Fibroblast of lung (primary cell): Measurements from ENCODE around the gene MTIF3. TPM values are rescaled to one million over a fixed set of nuclear protein-coding genes. Genes with fewer than 3 reads are reported as not detected.

Experiments
- DNase-seq, 2 donors: peaks; one replicate each; pipeline versions ENCODE4 v3.0.0 to v3.0.0-alpha.2; 2010; ENCODE audit warnings: low read depth in 2 of 2
- H2AFZ ChIP-seq: 2 replicates; pipeline ENCODE4 v1.5.1; 2012; ENCODE audit warnings: low read length, control low read depth, inconsistent platforms
- H3K27ac ChIP-seq: 2 replicates; pipeline ENCODE4 v1.5.1; 2011; ENCODE audit warnings: low read length, control low read depth; ENCODE audit not compliant: insufficient read depth
- H3K27me3 ChIP-seq: 2 replicates; pipeline ENCODE4 v1.5.1; 2011; ENCODE audit warnings: mild to moderate bottlenecking, low read length; ENCODE audit not compliant: control insufficient read depth, insufficient read depth
- H3K36me3 ChIP-seq: 2 replicates; pipeline ENCODE4 v1.5.1; 2011; ENCODE audit warnings: low read length; ENCODE audit not compliant: control insufficient read depth, insufficient read depth
- H3K4me1 ChIP-seq: 2 replicates; pipeline ENCODE4 v1.5.1; 2011; ENCODE audit warnings: low read length; ENCODE audit not compliant: control insufficient read depth, insufficient read depth; ENCODE audit errors: extremely low read depth
- H3K4me2 ChIP-seq: 2 replicates; pipeline ENCODE4 v1.5.1; 2011; ENCODE audit warnings: low read length, control low read depth; ENCODE audit not compliant: insufficient read depth; ENCODE audit errors: extremely low read depth
- H3K4me3 ChIP-seq, 4 experiments: fragments of 200-600 bp in 1 of 4; sonication (generic) in 1 of 4; replicated peaks in 1 of 4; 2 replicates each; pipeline ENCODE4 v1.5.1; 2011 to 2016; ENCODE audit warnings: low read length in 4 of 4, low read depth in 3 of 4, mild to moderate bottlenecking in 3 of 4, control low read depth in 2 of 4, inconsistent platforms in 1 of 4, mixed read lengths in 1 of 4; ENCODE audit not compliant: insufficient read depth in 1 of 4; ENCODE audit errors: control extremely low read depth in 1 of 4
- H3K79me2 ChIP-seq: 2 replicates; pipeline ENCODE4 v1.5.1; 2012; ENCODE audit warnings: mild to moderate bottlenecking, low read length, inconsistent platforms; ENCODE audit not compliant: control insufficient read depth, insufficient read depth
- H3K9ac ChIP-seq: 2 replicates; pipeline ENCODE4 v1.5.1; 2011; ENCODE audit warnings: mild to moderate bottlenecking, low read length, control low read depth; ENCODE audit not compliant: insufficient read depth
- H3K9me3 ChIP-seq: 2 replicates; pipeline ENCODE4 v1.5.1; 2012; ENCODE audit warnings: low read depth, low read length; ENCODE audit not compliant: control insufficient read depth, insufficient read depth
- H4K20me1 ChIP-seq: 2 replicates; pipeline ENCODE4 v1.5.1; 2011; ENCODE audit warnings: low read length; ENCODE audit not compliant: control insufficient read depth, insufficient read depth; ENCODE audit errors: extremely low read depth
- CTCF ChIP-seq, 2 donors: IDR thresholded peaks in 1 of 2; conservative IDR thresholded peaks in 1 of 2; 1 replicate in 1 of 2; 2 replicates in 1 of 2; pipeline ENCODE4 v1.5.1; 2011 to 2012; ENCODE audit warnings: low read length in 2 of 2, control low read depth in 1 of 2, inconsistent platforms in 1 of 2, low read depth in 1 of 2, mild to moderate bottlenecking in 1 of 2
- EZH2 ChIP-seq: IDR thresholded peaks from 2 replicates; pipeline ENCODE4 v1.5.1; 2012; ENCODE audit warnings: low read length, control low read depth, mild to moderate bottlenecking; ENCODE audit errors: missing control alignments
- polyA plus RNA-seq, 2 donors: library from polyadenylated mRNA; depleted of rRNA in 1 of 2; stranded (reverse) in 1 of 2; unstranded in 1 of 2; fragments of >200 nt; gene quantifications; 2 replicates each; pipeline ENCODE4 v1.2.1, GENCODE V29; 2011 to 2012; ENCODE audit warnings: missing spikeins in 1 of 2
- total RNA-seq: library from RNA; depleted of rRNA; stranded (reverse); fragments of >200 nt; gene quantifications from 2 replicates; pipeline ENCODE4 v1.2.1, GENCODE V29; 2014

The MTIF3 gene
- total and polyA plus RNA-seq, 2 donors (not counting 1 experiment from before 2014, with no cell fraction given): 90.0 to 92.3 TPM

DNA sequence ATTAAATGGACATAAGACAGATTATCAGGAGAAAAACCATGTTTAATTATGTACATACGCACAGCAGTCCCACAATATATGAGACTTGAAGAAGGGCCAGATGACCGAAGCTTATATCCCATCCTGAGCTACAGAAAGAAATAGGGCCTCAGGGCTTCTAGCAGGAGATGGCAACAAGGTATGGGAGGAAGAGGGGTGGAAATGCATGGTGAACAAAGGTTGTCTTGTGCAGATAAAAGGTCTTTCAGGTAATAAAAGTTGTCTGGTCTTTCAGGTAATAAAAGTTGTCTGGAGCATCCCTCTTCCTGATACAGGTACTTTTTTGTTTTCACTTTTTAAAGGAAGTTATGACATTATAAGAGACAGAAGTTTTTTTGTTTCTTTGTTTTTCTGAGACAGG lies 41.4 kb downstream of the MTIF3 start:
- Histone ChIP-seq H2AFZ (no peak overlapping the region), H3K27ac (no peak overlapping the region), H3K9ac (no peak overlapping the region), H3K9me3 (no peaks in the 10 kb centered on the region), H3K36me3 (no peaks in the 10 kb centered on the region), H3K4me1 (no peaks in the 10 kb centered on the region), H3K27me3 (peaks cover 21% of the 10 kb centered on the region), H3K4me3 (no peak overlapping the region), H4K20me1 (no peaks in the 10 kb centered on the region), H3K4me2 (no peak overlapping the region), H3K79me2 (no peaks in the 10 kb centered on the region)
- DNase-seq: no peak
- TF ChIP-seq EZH2 (no peak), CTCF (conservative IDR thresholded peaks at IDR 0.05 in 1 of 2, IDR thresholded peaks at IDR 0.05 in 1 of 2; ENCODE audit: low read depth in 1 of 2, low read length in 2 of 2) (no peak)

DNA sequence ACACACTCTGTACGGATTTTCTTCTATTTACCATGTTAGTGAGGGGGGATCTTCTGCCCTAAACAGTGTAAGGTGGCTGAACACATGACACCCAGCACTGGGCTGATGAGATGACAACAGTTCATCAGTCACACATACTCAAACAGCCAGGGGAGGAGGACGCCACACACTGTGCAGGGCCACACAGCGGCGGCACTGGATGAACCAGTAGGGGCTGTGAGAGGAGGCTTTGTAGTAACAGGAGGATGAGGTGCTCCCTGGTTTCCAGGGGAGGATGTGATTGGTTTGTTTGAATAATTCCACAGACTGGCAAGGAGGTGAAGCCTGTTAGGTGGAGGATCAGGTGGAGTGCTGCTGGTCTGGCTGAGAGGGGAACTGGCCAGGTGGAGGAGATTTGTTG lies 42.3 kb downstream of the MTIF3 start:
- no peak overlapping the region for H3K4me3 ChIP-seq
- peaks cover 16% of the 10 kb centered on the region for H3K27me3 ChIP-seq
- H3K27ac ChIP-seq: no peak overlapping the region
- no peaks in the 10 kb centered on the region for H3K4me1 ChIP-seq
- H3K4me2 ChIP-seq: no peak overlapping the region
- H3K36me3 ChIP-seq: no peaks in the 10 kb centered on the region
- no peaks in the 10 kb centered on the region for H3K9me3 ChIP-seq
- no peak for TF ChIP-seq EZH2
- TF ChIP-seq CTCF (conservative IDR thresholded peaks at IDR 0.05 in 1 of 2, IDR thresholded peaks at IDR 0.05 in 1 of 2; ENCODE audit: low read depth in 1 of 2, low read length in 2 of 2): no peak
- H3K79me2 ChIP-seq: no peaks in the 10 kb centered on the region
- DNase-seq: no peak
- no peak overlapping the region for H2AFZ ChIP-seq
- H4K20me1 ChIP-seq: no peaks in the 10 kb centered on the region
- no peak overlapping the region for H3K9ac ChIP-seq

DNA sequence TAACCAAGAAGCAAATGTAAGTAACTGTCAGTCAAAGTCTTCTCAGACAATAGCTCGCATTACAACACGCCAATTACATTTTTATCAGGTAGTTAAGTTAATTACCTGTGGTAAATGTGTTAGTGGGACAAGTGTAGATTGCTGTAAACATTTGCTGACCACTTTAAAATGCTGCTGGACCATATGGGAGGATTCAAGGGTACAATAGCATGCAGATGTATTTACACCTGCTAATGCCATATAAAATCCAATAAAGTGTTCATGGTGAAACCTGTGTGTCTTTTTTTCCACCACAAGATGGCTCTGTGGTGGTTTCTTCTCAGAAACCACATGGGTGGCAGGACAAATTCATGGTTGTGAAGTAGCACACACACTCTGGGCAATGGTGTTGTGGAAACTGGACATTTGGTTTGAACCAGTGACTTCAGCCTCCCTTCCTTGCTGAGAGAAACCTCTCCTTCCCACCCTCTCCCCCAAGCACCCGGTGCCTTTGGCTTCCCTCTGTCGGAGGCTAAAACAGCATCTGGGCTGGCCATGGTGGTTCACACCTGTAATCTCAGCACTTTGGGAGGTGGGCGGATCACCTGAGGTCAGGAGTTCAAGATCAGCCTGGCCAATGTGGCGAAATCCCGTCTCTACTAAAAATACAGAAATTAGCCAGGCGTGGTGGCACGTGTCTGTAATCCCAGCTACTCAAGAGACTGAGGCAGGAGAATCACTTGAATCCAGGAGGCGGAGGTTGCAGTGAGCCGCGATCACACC lies 44.0 kb downstream of the MTIF3 start:
- no peaks in the 10 kb centered on the region for H3K79me2 ChIP-seq
- H3K27ac ChIP-seq: no peak overlapping the region
- DNase-seq: peak; percentile 43 to 58
- H4K20me1 ChIP-seq: no peaks in the 10 kb centered on the region
- TF ChIP-seq CTCF (conservative IDR thresholded peaks at IDR 0.05 in 1 of 2, IDR thresholded peaks at IDR 0.05 in 1 of 2; ENCODE audit: low read depth in 1 of 2, low read length in 2 of 2) (peak; percentile 50 to 57), EZH2 (no peak)
- no peaks in the 10 kb centered on the region for H3K4me1 ChIP-seq
- H3K4me3 ChIP-seq: no peak overlapping the region
- H3K9me3 ChIP-seq: no peaks in the 10 kb centered on the region
- H3K9ac ChIP-seq: no peak overlapping the region
- H3K4me2 ChIP-seq: no peak overlapping the region
- H3K27me3 ChIP-seq: peaks cover 13% of the 10 kb centered on the region
- no peaks in the 10 kb centered on the region for H3K36me3 ChIP-seq
- no peak overlapping the region for H2AFZ ChIP-seq
